WI38 (cell line): ENCODE results near the gene CACNA1G.

Experiments used
- H3K4me3 ChIP-seq: 2 replicates; pipeline ENCODE4 v1.5.1; 2011; ENCODE audit warnings: low read depth, mild to moderate bottlenecking, control low read depth, low read length
- CTCF ChIP-seq: IDR thresholded peaks from 2 replicates; pipeline ENCODE4 v1.5.1; 2012; ENCODE audit warnings: low read depth, mild to moderate bottlenecking, control low read depth, low read length

CACNA1G gene

GRCh38 chr17:50638606-50638965 is 78.1 kb downstream of the CACNA1G start:
- no peak overlapping the region for H3K4me3 ChIP-seq
- no peak for TF ChIP-seq CTCF

GRCh38 chr17:50638966-50639713 is 78.6 kb downstream of the CACNA1G start:
- no peak for TF ChIP-seq CTCF
- H3K4me3 ChIP-seq, result 0 out of 2 replicates have a peak overlapping the region, but pooled peaks have one; percentile 15

DNA sequence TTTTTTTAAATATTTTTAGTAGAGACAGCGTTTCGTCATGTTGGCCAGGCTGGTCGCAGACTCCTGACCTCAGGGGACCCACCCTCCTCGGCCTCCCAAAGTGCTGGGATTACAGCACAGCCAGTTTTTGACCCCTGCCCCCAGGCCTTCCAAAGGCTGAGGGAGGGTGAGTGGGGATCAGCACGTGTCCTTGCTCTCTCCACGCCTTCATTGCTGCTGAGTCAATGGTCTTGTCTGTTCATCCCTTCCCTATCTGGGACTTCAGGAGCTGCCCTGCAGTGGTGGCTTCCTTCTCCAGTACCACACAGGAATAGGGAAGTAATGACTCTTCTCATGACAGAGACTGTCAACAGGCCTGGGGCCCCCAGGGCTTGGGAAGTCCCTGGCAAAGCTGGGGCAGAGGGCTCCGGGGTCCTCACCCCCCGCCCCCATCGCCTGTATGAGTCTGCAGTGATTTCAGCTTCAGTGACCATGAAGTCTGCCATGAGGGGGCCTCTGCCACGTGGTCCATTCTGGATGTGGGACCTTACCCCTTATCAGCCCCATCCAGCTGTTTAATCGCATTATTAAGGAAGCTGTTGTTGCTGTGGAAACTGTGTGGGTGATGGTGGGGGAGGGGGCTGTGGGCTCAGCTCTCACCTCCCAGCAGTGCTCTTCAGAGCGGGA is 80.3 kb downstream of the CACNA1G start:
- H3K4me3 ChIP-seq, result no peak overlapping the region
- no peak for TF ChIP-seq CTCF

DNA sequence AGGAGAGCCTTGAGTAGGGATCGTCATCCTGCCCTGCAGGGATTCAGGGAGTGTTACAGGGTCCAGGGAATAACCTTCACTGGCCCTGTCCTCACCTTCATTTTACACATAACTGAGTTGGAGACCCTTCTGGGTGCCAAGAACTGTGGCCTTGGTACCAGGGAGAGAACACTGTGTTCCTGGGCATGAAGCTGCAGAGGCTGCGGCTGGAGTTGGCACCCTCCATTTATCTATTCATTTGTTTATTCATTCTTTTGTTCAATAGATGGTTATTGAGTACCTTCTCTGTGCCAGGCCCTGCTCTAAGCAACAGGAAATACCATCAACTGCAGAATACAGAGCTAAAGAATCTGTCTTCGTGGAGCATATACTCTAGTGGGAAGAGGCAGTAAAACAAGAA is 80.8 kb downstream of the CACNA1G start:
- no peak overlapping the region for H3K4me3 ChIP-seq
- TF ChIP-seq CTCF, result no peak

DNA sequence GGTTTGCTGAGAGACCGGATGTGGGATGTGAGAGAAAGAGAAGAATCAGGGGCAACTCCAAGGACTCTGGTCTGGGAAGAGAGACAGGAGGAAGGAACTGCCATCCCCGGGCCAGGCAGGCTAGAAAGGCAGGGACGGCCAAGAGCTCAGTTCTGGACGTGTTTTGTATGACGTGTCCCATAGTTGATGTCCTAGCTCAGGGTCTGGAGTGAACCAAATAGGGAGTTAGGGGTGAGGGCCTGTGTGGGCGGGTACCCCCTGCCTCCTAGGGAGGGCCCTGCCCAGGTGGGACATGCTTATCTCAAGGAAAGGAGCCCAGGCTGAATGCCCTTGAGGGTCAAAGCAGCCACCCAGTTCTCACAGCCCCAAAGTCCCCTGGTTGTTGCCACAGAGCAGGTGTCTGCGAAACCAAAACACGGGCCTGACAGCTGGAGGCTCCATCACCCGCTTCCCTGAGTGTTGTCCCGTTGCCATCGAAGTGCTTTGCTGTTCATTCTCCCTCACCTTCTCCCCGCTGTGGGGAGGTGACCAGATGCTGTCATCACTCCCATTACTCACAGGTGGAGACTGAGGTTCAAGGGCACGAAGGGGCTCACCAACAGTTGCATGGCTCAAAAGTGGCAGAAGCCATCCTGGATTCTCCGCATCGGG is 81.7 kb downstream of the CACNA1G start:
- H3K4me3 ChIP-seq, result no peak overlapping the region
- TF ChIP-seq CTCF, result no peak

DNA sequence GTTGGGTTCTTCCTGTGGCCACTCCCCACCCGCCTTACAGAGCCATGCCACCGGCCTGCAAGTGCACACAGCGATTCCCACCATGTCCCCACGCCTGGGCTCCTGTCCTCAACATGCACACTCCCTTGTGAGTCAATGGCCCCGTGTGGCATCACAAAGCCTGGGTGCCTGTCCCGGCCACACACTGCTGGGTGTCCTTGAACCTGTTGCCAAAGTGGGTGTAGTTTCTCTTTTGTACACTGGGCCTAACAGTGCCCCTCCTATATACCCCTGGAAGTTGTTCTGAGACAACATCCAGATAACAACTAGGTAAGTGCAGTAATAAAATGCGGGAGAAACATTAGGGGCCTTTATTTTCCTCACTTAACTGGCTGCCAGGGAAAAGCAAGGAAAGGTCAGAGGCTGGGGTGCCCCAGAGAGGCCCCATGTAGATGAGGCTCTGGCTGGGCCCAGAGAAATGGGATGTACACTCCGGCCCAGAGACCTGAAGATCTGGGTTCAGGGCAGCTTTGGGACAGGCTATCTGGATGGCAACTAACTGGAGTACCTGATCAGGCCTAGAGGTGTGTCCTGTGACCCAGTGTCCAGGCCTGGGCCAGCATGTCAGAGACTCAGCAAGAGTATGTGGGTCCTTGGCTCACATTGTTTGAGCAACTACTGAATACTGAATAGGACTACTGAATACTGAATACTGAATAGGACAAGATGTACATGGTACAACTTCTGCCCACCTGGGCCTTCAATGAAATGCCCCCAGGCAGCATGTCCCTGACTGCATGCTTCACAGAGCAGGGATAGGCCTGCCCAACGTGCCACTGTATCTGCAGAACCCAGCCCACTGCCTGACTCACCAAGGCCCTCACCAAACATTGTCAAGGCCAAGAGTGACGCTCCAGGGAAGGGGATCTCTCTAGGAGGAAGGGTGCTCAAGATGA is 82.5 kb downstream of the CACNA1G start:
- H3K4me3 ChIP-seq, result no peak overlapping the region
- no peak for TF ChIP-seq CTCF
